Measurements from ENCODE around the gene PRDX5. TPM values are rescaled to one million over a fixed set of nuclear protein-coding genes. Genes with fewer than 3 reads are reported as not detected.
"Not testable (repeated sequence)": the region's sequence is repeated elsewhere in the genome, so short reads cannot be mapped to it uniquely, and the experiment has no call there.

Gene PRDX5
- total RNA-seq, 1 experiment from 2014 or later, result 300 TPM

DNA sequence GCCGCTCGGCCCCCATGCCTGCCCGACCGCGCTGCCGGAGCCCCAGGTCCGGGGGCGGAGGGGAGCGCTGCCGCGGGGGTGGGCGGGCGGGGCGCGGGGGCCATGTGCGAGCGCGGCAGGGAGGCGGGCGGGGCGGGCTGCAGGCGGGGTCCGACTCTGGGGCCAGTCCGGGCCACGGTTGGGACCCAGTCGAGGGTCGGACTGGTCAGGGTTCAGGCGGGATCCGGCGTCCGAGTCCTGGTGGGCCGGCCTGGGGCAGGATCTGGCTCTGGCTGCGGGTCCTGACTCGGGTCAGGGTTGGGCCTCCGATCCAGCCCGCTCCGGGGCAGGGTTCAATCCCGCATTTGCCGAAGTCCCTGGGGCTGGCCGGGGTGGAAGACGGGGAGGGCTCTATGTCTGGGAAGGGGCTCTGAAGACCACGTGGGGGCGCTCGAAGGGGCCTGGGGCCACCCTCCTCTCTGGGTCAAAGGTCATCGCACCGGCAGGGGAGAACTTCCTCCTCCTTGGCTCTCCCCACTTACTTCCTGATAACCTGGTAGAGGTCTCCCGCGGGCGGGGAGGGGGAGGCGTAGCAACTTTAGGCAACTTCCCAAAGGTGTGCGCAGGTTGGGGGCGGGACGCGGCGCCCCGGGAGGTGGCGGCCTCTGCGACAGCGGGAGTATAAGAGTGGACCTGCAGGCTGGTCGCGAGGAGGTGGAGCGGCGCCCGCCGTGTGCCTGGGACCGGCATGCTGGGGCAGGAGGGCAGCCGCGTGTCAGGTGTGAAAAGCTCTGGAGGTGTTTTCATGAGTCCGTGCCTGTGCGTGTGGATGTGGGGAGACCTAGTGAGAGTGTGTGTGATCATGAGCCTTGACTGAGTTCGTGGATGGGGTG is 12.0 kb upstream of the PRDX5 start:
- no peak for DNase-seq (ENCODE audit: low spot score)

DNA sequence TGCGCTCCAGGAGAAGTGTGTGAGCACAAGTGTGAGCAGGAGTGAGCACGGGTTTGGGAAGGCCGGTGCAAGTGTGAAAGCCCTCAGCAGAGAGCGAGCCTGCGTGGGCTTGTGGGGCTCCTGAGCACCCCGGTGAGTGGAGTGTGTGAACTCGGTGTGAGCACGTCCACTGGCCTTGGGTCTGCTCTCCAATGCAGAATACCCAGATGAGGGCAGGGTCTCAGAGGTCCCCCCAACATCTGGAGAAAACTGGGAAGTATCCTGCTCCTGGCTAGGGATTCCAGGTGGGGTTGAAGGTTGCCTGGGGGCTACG is 11.4 kb upstream of the PRDX5 start:
- DNase-seq (ENCODE audit: low spot score), result no peak

DNA sequence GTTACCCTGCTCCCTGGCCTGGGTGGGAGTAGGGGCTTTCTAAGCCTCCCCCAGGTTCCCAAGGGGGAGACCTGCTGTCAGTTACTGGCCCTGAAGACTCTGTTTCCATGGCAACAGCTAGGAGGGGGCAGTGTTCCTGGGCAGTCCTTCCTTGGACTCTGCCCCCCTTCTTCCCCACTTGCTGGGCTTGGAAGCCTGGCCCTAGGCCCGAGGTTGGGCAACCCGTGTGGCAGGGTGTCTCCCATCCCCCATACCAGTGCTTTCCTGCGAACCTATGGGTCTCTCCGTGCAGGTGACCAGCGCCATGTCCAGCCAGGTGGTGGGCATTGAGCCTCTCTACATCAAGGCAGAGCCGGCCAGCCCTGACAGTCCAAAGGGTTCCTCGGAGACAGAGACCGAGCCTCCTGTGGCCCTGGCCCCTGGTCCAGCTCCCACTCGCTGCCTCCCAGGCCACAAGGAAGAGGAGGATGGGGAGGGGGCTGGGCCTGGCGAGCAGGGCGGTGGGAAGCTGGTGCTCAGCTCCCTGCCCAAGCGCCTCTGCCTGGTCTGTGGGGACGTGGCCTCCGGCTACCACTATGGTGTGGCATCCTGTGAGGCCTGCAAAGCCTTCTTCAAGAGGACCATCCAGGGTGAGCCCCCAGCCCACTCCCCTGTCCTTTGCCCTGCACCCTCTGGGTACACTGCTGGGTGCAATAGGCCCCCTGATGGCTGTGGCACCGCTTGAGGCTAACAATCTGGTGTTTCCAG is 10.9 kb upstream of the PRDX5 start:
- no peak for DNase-seq (ENCODE audit: low spot score)

DNA sequence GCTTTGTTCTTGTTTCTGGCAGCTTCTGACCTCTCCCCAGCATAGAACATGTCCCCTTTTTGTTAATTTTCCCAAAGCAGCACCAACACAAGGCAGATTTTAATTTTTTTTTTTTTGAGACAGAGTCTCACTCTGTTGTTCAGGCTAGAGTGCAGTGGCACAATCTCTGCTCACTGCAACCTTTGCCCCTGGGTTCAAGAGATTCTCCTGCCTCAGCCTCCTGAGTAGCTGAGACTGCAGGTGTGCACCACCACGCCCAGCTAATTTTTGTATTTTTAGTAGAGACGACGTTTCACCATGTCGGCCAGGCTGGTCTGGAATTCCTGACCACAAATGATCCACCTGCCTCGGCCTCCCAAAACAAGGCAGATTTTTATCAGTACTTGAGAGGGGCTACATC is 10.1 kb upstream of the PRDX5 start:
- not testable (repeated sequence) for DNase-seq (ENCODE audit: low spot score)

DNA sequence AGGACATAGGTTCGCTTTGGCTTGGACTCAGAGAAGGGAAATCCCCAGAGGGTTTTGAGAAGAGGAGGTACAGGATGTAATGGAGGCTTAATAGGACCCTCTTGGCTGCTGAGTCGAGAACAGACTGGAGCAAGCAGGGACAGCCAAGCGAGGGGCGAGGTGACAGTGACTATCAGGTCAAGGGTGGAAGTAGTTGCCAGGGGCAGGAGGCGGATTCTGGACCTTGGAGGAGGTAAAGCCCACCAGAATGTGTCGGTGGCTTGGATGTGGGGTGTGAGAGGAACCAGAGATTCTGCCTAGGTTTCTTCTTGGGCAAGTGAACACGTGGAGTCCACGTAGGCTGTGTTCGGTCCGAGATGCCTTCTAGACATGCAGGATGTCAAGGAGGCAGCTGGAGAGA is 5.0 kb upstream of the PRDX5 start:
- no peak for DNase-seq (ENCODE audit: low spot score)

GRCh38 chr11:64313491-64314145 is 4.3 kb upstream of the PRDX5 start:
- DNase-seq (ENCODE audit: low spot score), result no peak

- DNase-seq (ENCODE audit: low spot score), result no peak
Measured at GRCh38 chr11:64314146-64314804, 3.6 kb upstream of the PRDX5 start.

DNA sequence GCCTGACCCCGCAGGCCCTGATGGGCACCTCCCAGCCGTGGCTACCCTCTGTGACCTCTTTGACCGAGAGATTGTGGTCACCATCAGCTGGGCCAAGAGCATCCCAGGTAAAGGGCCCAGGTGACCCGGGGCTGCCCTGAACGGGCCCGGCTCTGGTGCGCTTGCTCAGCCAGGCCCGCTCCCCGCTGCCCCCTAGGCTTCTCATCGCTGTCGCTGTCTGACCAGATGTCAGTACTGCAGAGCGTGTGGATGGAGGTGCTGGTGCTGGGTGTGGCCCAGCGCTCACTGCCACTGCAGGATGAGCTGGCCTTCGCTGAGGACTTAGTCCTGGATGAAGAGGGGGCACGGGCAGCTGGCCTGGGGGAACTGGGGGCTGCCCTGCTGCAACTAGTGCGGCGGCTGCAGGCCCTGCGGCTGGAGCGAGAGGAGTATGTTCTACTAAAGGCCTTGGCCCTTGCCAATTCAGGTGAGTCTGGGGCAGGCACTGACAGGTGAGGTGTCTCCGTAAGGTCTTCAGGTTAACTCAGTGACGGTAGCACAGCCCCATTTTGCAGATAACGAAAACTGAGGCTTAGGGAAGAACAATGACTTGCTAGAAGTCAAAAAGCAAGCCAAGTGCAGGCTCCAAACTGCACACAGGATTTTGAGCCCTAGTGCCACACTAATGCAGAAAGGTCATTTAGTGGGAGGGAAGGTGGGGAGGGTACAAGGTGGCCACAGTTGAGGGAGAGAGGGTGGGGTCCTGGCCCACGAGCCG is 2.9 kb upstream of the PRDX5 start:
- no peak for DNase-seq (ENCODE audit: low spot score)

DNA sequence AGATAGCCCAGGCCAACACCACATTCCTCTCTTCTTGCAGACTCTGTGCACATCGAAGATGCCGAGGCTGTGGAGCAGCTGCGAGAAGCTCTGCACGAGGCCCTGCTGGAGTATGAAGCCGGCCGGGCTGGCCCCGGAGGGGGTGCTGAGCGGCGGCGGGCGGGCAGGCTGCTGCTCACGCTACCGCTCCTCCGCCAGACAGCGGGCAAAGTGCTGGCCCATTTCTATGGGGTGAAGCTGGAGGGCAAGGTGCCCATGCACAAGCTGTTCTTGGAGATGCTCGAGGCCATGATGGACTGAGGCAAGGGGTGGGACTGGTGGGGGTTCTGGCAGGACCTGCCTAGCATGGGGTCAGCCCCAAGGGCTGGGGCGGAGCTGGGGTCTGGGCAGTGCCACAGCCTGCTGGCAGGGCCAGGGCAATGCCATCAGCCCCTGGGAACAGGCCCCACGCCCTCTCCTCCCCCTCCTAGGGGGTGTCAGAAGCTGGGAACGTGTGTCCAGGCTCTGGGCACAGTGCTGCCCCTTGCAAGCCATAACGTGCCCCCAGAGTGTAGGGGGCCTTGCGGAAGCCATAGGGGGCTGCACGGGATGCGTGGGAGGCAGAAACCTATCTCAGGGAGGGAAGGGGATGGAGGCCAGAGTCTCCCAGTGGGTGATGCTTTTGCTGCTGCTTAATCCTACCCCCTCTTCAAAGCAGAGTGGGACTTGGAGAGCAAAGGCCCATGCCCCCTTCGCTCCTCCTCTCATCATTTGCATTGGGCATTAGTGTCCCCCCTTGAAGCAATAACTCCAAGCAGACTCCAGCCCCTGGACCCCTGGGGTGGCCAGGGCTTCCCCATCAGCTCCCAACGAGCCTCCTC is 2.0 kb upstream of the PRDX5 start:
- not testable (repeated sequence) for DNase-seq (ENCODE audit: low spot score)

DNA sequence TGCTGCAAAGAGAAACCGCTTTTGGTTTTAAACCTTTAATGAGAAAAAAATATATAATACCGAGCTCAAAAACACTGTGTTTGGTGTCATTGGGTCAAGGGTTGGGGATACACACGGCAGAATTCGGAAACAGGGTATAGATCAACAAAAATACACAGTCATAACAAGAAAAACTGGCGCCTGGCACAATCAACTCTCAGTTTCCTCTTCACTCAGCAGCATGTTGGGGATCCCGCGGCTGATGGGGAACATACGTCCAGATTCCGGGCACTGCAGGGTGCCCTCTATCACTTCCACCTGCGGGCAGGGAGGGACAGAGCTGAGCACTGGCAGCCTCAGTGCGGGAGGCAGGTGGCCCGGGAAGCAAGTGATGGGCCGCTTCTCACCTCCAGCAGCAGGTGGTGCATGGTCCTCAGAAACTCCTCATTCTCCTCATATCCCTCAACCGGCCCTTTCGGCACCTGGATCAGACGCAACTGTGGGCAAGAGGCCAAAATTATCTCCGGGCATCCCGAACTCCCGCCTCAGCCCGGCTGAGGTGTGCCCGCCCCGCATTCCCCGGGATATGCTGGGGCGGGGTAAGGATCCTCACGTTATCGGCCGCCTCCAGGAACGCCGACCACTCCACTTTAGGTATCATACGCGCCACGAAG is 1.1 kb upstream of the PRDX5 start:
- peak; percentile 54 for DNase-seq (ENCODE audit: low spot score)

DNA sequence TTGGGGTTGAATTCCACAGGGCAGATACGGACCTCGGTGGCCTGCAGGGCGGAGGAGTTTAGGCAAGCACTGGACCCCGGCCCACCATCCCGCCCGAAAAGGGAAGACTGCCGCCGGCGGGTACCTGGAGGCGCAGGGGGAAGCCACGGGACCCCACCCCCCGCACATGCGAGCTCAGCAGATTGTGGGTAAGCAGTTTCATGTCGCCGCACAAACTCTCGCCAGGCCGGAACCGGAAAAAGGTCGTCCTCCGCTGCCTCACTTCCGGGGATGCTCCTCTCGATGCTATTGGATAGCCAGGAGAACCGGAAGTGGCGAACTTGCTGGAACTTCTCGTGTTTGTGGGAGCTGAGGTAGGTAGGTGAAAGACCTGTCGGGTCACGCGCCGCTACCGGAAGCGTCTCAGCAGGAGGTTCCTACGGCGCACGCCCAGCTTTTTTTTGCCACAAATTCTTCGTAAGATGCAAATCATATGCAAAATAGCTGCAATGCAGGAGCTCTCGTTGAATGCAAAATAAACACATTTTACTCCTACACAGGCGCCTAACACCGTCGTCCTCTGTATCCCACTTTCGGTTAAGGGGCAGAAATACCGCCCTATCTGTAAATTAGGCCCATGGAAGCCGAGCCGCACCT is 478 bp upstream of the PRDX5 start, which contains the start of gene TRMT112:
Gene TRMT112, minus strand, starts transcription at position 235 of the 636 bp plus-strand sequence. Its CDS starts 33 bp downstream, at position 202.
- peak; percentile 99 for DNase-seq (ENCODE audit: low spot score)

DNA sequence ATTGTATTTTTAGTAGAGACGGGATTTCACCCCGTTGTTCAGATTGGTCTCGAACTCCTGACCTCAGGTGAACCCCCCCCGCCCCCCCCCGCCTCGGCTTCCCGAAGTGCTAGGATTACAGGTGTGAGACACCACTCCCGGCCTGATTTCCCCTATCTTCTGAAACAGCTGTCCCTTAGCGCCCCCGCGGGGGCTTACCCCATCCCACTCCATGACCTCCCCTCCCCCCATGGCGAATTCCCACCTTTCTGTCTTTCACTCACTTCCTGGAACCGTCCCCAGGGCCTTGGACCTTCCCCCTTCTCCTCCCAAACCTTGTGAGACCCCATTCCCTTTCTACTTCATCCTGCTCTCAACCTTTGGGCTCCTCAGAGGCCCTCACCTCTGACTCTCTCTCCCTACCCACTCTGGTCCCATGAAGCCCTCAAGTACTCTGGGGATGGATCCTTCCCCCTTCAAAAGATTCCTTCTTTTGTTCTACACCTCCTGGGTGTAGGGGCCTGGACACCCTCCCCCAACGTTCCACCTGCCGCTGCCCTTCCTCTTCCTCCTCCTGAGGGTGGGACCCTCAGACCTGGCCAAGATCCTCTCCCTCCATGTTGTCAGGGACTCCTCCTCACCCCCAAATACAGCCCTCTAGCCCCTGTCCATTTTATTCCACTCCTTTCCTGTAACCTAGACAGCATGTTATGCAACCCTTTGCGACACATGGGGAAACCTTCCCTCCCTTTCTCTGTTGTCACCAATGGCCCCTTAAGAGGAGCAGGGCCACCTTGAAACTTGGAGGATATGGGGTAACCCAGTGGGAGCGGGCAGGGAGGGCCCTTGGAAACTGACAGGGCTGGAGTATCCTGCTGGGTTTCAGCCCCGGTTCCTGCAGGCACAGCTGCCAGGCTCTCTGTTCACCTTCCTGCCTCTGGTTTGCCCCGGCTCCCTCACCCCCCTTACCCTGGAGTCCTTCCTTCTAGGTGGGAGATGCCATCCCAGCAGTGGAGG is 1.1 kb downstream of the PRDX5 start:
- DNase-seq (ENCODE audit: low spot score), result no peak

GRCh38 chr11:64320556-64320955 is 2.6 kb downstream of the PRDX5 start:
- no peak for DNase-seq (ENCODE audit: low spot score)

- DNase-seq (ENCODE audit: low spot score), result no peak
Measured at GRCh38 chr11:64321026-64321425, 3.1 kb downstream of the PRDX5 start.

DNA sequence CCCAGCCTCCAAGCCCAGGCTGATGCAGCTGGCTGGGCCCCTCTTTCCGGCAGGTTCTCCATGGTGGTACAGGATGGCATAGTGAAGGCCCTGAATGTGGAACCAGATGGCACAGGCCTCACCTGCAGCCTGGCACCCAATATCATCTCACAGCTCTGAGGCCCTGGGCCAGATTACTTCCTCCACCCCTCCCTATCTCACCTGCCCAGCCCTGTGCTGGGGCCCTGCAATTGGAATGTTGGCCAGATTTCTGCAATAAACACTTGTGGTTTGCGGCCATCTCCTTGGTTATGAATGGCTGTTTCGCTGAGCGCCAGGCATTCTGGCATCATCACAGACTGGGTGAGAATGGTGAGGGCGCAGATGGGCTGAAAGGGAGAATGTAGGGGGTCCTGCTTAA is 3.6 kb downstream of the PRDX5 start:
- DNase-seq (ENCODE audit: low spot score), result peak; percentile 63

GRCh38 chr11:64322925-64323260 is 5.0 kb downstream of the PRDX5 start:
- DNase-seq (ENCODE audit: low spot score), result no peak

DNA sequence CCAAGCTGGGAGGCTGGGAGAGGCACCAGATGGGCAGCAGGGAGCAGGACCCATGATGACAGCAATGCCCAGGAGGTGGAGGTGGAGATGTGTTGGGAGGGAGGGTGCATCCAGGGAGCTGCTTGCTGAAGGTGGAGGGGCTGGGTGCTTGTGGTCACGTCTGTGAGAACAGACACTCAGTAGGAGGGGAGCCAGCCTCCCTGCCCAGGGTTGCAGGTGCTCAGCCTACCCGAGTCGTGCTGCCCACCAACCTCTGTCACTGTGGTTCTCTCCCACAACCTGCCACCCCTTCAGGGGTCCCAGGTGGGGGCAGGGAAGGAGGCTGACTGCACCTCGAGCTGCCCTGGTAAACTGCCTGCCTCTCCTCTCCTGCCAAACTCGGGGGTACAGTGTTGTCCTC is 5.5 kb downstream of the PRDX5 start:
- DNase-seq (ENCODE audit: low spot score), result no peak

DNA sequence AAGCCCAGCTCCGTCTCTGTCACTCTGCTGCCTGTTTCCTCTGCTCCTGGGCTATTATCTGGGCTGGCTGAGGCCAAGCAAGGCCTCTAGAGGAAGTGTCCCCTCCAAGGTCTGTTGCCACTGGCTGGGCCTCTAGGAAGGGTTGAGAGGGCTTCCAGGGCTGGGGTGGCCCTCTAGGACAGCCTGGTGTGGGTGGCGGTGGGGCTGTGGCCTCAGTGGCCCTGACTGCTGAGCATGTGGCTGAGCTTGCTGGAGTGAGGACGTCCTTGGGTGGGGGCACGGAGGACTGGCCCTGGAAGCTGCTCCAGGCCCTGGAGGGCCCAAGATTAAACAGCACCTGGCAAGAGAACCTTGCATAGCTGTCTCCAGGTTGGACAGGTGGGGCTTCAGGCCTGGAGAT is 6.1 kb downstream of the PRDX5 start:
- not testable (repeated sequence) for DNase-seq (ENCODE audit: low spot score)

Measured in A172 (cell line).